COR-L47 (cell line): ENCODE results near the gene UBE2S.

ENCODE experiments used
- DNase-seq: peaks from one replicate; lab custom pipeline; 2025; lab: John Stamatoyannopoulos, UW

UBE2S gene

DNA sequence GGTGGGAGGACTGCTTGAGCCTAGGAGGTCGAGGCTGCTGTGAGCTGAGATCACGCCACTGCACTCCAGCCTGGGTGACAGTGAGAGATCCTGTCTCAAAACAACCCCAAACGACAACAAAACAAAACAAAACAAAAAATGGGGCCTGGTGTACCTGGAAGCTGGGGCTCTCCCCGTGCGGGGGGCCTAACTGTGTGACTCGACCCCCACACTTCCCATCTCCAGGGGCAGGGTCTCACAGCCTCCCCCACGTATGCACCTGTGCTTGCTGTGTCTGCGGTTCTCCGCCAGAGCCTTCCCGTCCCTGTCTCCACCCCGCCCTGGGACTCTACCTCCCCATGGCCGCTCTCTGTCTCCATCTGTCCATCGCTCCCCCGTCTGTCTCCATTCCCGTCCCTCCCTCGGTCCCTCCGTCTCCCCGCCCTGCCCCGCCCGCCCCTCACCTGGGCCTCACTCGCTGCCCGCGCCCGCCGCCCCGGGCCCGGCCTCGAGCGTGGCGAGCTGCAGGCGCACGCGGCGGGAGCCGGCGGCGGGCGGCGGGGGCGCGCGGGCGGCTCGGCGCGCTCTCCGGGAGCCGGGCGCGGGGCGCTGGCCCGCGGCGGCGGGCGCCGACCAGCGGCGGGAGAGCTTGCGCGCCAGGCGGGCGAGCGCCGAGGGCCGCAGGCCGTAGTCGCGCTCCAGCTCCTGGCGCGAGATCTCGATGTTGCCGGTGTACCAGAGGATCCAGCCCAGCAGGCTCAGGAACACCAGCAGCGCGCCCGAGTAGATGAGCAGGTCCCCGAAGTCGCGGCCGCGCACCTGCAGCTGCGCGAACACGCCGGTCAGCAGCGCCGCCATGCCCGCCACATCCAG, 24.1 kb downstream of the UBE2S start:
- DNase-seq = peak; percentile 79

DNA sequence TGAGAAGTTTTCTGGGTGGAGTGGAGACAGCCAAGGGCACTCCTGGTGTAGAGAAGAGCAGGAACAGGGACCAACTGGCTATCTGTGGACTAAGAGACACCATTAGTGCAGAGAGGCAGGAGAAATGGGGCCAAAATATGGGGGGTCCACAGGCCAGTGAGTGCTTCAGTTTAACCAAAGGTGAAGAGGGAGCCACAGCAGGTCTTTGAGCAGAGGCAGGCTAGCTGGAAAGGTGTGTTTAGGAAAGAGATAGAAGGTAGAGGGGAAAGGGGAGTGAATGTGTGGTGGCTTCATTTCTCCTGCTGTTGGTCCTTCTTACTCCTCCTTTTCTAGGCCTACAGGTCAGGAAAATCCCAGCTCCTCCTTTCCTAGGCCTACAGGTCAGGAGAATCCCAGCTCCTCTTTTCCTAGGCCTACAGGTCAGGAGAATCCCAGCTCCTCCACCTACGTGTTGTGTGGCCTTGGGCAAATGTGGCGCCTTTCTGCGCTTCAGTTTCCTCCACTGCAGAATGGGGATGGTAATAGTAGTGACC, 25.0 kb downstream of the UBE2S start:
- DNase-seq = no peak

- DNase-seq = no peak
Observed at GRCh38 chr19:55382013-55382412, 25.6 kb downstream of the UBE2S start.

- no peak for DNase-seq
Observed at GRCh38 chr19:55379174-55379573, 28.4 kb downstream of the UBE2S start.

- DNase-seq = no peak
Observed at GRCh38 chr19:55377356-55378131, 30.0 kb downstream of the UBE2S start.

GRCh38 chr19:55376241-55376933, 31.2 kb downstream of the UBE2S start, which contains the start of gene TMEM190:
Gene TMEM190, plus strand, starts transcription at chr19:55376826. Its CDS starts 28 bp downstream, at chr19:55376854.
- no peak for DNase-seq

DNA sequence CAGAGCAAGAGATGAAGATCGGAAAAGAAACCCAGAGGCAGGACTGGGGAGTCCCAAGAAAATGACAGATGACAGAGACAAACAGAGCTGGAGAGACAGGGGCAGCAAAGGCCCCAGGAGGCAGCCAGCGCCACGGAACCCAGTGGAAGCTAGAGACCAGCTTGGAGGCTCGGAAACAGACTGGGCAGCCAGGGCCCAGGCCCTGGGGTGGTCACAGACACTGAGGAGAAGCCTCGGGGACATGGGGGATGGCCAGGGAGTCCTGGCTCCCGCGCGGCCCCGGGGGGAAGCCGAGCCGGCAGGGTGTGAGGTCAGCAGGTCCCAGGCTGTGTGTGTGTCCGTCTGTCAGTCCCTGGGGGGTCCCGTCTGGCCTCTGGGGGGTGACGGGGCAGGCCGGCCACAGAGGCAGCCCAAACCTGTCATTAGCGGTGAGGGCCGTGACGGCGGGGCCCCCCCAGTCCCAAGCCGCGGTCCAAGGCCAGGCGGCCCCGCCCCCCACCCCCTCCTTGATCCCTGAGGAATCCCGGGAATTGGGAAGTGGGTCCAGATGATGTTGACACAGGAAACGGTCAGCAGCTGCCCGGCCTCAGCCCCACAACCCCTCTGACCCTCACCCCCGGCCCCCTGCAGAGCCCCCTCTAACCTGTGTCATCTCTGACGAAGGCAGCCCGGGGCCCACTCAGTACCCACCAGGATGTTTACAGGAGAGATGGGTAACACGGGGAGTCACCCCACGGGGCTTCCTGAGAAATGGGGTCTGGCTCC, 33.4 kb downstream of the UBE2S start:
- DNase-seq = no peak

GRCh38 chr19:55373306-55373992, 34.1 kb downstream of the UBE2S start:
- DNase-seq = no peak

DNA sequence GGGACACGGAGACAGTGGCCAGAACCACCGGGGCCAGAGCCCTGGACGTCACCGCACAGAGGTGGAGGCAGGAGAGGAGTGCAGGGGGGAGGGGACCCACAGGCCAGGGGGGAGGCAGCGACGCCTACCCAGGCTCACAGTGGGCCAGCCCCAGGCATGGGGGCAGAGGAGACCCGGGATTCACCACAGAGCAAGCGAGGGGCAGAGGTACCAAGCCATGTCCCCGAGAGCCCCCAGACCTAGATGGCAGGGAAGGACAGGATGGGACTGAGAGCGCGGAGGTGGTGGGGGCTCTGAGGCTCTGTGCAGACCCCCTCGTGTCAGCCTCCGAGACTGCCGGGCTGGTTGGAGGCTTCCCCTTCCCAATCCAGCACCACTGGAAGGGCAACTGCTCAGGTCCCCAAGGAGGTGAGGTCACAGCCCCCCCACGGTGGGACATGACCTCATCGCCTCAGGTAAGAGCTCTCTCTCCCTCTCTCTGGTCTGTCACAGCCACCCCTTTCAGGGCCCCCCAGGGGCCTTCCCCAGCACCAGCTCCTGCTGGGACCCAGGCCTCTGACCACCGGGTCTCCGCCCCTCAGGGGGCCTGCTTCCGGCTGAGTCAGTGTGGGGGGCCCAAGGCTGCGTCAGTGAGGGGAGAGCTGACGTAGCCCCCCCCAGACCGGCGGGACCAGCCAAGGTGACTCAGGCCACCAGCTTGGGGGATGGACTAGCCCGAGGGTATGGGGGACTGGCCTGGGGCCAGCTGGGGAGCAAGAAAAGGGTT, 35.1 kb downstream of the UBE2S start:
- no peak for DNase-seq

GRCh38 chr19:55370305-55370988, 37.1 kb downstream of the UBE2S start, which contains the start of gene IL11:
Gene IL11, minus strand, starts transcription at chr19:55370463. Its CDS starts 153 bp downstream, at chr19:55370310.
- DNase-seq = no peak

- DNase-seq = peak; percentile 48
Observed at GRCh38 chr19:55369653-55370304, 37.8 kb downstream of the UBE2S start.

GRCh38 chr19:55368701-55369563, 38.7 kb downstream of the UBE2S start:
- DNase-seq = no peak

- DNase-seq = no peak
Observed at GRCh38 chr19:55368106-55368505, 39.5 kb downstream of the UBE2S start.

- no peak for DNase-seq
Observed at GRCh38 chr19:55366790-55367189, 40.8 kb downstream of the UBE2S start.

DNA sequence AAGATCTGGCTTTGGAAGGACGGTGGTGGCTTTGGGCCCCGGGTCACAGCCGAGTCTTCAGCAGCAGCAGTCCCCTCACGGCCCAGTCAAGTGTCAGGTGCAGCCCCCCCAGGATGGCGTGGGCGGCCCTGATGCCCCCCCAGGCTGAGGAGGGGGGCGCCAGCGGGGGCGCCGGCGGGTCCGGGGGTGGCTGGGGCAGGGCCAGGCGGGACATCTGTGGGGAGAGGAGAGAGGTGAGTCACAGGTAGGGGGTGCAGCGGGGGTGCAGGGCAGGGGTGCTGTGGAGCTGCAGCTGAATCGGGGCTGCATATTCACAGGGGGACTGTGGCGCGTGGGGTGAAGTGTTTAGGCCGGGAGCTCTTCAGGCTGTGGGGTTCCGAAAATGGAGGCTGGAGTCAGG, 41.6 kb downstream of the UBE2S start:
- no peak for DNase-seq

- DNase-seq = no peak
Observed at GRCh38 chr19:55365245-55365644, 42.3 kb downstream of the UBE2S start.

GRCh38 chr19:55362990-55363716, 44.4 kb downstream of the UBE2S start, which contains the start of gene GARIN5B:
Gene GARIN5B, minus strand, starts transcription at chr19:55363260. Its CDS starts 194 bp downstream, at chr19:55363066.
- no peak for DNase-seq
